Measurements from ENCODE around the gene DAAM2.

The DAAM2 gene

DNA sequence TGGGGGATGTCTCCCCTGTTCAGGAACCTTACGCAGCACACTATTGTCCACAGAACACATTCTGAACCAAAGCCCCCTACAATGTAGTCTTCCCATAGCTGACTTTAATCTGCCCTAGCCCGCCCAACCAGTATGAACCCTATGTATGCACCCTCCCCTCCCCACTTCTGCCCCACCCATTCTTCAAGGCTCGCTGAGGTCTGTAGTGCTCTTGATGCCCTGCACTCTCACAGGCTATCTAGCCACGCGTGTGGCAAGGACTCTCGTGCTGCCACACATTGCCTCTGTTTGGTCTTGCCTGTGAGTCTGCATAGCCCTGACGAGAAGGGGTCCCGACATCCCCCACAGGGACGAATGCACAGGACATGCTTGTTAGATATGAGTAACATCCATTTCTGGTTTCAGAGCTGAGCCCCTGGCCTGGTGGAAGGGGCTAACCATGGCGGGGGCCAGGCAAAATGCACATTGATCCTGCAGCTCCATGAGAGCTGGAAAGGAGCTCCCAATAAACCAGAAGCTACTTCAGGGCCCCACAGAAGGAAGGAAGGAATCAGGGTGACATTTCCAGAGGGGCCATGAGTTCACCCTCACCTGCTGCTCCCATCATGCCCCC is 119.4 kb downstream of the DAAM2 start:
- DNase-seq, result no peak

DNA sequence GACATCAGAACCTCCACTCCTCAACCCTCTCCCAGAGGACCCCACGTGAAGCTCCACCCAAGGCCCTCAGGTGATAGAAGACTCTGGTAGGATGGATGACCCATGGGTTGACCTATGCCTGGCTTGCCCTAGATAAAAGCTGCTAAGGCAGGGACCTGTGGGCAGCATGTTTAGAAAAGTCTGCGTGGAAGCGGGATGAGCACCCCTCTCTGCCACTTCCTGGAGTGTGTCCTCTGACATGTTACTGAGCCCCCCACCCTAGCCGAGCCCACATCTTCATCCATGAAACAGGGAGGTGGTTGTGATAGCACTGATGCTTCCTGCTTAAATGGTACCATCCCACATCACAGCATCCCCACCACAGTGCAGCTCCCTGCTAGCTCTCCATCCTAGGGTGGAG is 120.3 kb downstream of the DAAM2 start:
- DNase-seq, result no peak

DNA sequence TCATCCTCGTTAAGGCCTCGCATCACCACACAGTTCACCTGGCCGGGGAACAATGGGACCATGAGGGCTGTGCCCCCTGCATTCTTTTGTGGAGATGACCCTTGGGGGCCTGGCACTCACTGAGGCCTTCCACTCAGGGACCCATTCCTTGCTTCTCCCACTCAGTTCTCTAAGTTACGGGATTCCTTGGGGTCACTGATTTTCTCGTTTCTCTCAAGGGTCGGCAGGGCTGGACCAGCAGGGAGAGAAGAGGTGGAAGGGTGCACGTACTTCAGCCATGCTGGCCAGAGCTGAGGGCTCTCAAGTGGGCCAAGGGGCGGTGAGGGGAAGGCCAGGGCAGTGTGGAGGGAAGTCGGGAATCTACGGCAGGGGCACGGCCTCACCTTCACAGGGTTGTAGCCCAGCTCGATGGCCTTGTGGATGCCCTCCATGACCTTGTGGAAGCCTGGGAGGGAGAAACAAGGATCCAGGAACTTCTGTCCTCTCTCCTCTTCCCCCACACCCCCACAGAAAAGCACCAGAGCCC is 121.3 kb downstream of the DAAM2 start:
- DNase-seq, result no peak

DNA sequence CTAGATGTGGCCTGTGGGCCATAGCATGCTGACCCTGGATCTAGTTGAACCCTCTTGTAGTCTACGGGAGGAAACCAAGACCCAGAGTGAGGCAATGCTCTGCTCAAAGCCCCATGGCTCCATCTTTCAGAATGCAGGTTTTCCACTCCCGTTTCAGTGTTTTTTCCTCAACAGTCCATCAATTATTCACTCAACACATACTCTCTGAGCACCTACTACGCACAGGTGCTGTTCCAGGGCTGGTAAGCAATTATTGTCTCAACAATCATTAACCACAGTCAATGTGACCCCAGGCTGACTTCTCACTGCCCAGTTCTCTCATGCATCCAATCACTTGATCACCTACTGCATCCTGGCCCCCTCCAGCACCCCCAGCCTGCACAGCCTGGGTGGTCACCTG is 122.1 kb downstream of the DAAM2 start:
- DNase-seq, result no peak

DNA sequence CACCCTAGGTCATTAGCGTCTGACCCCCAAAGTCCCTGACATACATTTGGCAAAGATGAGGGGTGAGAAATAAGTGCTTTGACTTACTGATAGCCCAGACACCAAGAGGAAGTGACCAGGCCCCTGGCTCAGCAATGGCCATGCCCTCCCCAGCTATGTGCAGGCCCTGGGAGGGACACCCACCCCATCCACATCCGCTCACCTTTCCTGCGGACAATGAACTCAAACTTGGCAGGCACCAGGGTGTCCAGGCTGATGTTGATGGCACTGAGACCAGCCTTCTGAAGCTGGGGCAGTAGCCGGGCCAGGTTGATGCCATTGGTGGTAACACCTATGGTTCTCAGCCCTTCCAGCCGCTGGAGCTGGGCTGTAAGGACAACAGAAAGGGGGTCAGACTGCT is 123.7 kb downstream of the DAAM2 start:
- no peak for DNase-seq

DNA sequence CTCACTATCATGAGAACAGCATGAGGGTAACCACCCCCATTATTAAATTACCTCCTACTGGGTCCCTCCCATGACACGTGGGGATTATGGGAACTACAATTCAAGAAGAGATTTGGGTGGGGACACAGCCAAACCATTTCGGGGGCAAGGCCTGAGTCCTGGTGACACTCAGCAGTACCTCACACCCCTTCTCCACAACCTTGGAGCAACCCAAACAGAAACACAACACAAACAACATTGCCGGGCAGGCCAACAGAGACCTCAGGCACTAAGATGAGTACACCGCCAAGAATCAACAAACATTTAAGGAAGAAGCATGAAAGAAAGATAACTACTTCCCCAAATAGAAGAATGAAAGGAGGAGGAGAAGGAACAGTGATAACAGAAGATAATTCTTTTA is 125.2 kb downstream of the DAAM2 start:
- no peak for DNase-seq

DNA sequence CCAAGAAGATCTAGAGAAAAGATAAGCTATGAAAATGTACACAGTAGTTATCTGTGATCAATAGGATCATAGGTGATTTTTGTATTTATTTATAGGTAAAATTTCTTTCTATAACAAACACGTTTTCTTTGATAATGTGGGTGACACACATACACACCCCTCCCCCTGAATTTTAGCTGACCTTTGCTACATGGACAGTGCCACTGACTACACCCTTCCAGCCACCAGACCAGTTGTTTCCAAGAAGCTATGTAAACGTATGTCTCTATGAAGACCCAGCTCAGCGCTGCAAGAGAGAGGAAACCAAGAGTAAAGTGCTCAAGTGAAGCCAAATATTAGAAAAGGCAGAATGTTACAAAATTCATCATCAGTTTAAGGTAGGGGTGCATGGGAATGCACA is 125.8 kb downstream of the DAAM2 start:
- no peak for DNase-seq

DNA sequence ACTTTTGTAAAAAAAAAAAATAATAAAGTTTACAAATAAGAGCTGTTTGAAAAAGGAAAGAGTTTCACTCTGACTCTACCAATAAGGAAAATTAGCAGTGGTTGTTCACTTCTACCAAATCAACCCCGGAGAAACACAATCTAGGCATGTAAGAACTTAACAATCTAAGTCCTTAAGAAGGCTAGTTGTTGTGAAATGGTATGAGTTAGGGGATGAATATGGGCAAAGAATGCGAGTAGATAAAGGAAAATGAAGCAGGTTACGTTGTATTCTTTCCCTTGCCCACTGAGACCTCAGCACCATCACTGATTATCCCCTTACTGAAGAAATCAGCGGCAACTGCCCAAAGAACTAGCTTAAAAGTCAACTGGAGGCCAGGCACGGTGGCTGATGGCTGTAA is 126.7 kb downstream of the DAAM2 start:
- DNase-seq, result no peak

DNA sequence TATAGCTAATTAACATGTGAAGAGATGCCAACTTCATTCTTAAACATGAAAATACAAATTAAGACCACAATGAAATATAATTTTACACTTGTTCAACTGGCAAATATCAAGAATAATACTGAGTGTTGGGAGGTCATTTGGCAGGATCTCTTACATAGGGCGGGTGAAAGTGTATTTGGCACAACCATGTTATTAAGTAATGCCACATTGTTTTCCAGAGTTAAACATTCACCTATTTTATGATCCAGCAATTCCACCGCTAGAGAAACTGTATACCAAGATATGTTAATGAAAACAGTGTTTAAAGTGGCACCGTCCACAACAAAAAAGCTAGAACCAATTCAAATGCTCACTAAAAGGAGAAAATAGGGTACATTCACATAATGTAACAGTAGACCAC is 128.0 kb downstream of the DAAM2 start:
- no peak for DNase-seq

DNA sequence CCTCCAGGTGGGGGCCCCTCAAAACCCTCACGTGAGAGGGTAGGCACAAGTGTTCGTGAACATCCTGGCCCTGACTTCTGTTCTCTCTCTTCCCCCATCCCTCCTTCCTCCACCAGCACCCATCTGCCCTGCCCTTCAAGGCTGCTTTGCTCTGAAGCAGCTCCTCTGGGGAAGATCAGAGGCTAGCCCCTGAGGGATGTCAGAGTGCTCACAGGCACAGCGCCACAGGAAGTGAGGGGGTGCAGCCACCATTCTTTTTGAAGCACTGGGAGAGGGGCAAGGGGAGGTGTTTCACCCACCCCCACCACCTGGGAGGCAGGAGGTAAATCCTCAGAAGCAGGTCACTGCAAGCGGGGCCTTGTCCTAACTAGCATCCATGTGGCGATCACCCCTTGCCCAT is 130.6 kb downstream of the DAAM2 start:
- no peak for DNase-seq

DNA sequence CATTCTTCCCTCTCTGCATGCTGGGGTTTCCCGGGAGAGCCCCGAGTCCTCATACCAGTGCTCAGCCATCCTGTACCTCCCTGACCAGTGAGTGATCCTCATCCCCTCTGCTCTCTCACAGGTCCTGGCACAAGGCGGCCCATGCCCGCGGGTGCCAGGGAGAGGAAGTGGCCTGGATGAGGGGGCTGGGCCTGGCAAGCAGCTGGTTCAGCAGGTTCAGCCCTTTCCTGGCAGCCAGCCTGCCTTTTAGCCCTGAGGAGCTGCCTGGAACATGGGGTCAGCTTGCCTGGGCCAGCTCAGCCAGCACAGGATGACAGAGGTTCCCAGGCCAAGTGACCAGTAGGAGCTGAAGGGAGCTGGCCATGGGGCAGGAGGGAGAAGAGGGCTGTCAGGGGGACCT is 131.2 kb downstream of the DAAM2 start:
- DNase-seq, result no peak

DNA sequence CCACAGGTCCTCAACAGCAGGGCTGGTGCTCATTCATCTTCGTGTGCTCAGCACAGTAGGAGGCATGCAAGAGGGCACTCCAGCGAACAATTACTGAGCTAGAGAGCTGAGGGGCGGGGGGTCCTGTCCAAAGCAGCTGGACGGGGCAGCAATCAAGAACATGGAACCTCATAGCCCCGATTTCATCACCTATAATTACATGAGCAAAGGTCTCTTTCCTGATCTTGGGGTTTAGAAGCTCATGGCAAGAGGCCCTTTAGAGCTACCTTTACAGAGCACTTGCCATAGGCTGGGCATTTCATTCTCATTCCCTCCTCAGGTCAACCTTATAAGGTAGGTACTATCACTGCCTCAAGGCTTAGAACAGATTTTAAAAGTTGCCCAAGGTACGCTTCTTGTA is 131.7 kb downstream of the DAAM2 start:
- DNase-seq, result no peak

DNA sequence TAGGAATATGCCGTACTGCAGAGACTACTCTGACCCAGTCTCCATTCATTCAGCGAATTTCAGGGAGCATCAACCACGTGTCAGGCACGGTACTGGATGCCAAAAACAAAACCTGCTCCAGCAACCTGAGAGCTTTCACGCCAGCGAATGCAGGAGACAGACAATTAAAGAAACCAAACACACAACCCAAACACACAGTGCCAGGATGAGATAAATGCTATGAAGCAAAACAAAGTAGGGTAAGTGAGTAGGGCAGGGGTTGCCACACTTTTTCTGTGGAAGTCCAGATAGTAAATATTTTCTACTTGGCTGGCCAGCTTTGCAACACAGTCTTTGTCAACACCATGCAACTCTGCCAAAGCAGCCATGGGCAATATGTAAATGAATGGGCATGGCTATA is 132.1 kb downstream of the DAAM2 start:
- no peak for DNase-seq

DNA sequence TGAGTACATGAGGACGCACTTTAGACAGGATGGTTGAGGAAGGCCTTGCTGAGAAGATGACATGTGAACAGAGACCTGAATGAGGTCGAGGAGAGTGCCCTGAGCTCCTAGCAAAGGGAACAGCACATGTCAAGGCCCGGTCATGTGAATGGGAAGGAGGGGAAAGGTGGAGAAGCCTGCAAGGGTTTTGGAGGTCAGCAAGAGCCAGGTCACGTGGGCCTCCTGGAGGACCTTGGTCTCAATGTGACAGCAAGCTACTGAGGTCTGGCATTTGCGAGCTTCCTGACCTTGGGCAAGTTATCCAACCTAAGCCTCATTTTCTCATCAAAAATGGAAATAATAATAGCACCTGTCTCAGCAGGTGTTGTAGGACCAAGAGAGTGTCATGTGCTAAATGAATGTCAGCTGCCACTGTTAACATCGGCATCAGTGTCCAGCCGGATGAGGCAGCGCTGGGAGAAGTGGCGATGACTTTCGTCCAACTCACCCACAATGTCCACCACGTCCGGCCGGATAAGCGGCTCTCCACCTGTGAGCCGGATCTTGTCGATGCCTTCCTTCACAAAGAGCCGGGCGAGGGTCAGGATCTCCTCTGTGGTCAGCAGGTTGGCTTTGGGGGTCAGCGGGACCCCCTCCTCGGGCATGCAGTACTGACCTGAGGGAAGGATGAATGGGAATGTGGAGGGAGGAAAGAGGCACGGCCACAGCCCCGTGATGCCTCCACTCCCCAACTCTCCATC is 133.2 kb downstream of the DAAM2 start:
- no peak for DNase-seq

DNA sequence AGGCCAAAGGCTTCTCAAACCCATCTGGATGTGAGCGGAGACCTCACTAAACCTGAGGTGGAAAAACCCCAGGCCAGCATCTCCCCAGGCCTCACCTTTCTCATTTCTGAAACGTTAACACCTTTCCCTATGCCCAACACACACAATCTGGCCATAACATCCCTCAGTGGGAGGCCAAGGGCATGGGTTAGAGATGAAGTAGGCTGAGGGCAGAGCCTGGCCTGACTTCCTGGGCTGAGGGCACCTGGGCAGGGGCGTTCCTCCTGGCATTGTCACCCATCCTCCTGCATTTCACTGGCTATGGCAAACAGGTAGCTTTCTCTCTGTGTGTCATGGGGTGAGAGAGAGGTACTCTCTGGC is 133.7 kb downstream of the DAAM2 start:
- no peak for DNase-seq

DNA sequence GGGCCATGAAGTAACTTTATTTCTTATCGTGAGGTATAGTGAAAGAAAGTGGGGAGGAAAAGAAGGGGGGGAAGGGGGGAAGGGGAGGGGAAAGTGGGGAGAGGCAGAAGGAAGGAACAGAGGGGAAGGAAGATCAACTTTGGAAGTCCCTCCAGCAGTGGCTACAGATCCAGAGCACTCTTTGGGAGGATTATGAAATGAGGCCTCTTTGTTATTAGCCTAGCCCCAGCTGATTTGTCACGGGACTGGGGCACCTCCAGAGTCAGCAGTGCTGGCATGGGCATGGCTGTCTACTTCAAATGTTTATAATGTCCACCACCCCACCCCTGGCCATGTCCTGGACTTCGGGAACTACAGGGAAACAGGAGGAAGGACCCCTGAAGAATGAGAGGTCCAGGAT is 134.5 kb downstream of the DAAM2 start:
- no peak for DNase-seq

DNA sequence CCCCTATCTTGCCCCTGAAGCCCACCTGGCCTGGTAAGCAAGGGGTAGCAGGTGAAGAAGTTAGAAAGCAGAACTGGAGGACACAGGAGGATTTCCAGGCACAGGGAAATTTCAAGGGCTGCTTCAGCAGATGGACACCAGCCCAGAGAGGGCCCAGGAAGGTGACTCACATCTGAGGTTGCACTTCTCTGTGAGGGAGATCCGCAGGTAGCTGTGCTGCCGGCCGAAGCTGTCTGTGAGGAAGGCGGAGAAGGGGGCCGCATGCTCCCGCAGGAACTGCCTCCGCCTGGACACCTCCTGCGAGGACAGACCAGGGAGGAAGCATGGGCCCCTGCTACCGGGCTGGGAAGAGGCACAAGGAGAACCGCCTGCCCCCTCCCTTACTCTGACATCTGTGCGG is 135.0 kb downstream of the DAAM2 start:
- peak; percentile 74 for DNase-seq

DNA sequence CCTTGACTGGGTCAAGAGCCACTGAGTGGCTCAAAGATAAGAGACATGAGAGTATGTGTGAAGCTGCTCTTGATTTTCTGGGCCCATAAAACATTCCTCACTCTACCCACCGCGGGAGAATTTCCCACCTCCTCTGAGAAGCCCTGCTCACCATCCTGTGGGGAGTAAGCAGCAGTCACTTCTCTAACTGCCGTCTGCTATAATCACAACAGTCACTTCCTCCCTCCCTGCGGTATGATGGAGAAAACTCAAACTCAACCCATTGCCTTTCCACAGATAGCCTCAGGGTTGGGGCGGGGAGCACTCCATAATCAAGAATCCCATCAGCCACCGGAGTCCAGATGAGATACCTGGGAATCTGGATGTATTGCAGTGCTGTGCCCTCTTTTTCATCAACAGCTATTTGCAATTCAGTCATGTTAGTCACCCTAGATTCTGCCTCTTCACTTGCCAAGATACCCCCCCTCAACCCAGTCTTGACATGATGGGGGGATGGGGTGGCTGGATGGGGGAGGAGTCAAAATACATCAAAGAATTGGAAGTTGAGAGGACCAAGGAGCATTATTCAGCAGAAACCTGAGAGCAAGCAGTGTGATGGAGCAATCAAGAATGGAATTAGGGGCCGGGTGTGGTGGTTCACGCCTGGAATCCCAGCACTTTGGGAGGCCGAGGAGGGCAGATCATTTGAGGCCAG is 137.0 kb downstream of the DAAM2 start:
- DNase-seq, result no peak

DNA sequence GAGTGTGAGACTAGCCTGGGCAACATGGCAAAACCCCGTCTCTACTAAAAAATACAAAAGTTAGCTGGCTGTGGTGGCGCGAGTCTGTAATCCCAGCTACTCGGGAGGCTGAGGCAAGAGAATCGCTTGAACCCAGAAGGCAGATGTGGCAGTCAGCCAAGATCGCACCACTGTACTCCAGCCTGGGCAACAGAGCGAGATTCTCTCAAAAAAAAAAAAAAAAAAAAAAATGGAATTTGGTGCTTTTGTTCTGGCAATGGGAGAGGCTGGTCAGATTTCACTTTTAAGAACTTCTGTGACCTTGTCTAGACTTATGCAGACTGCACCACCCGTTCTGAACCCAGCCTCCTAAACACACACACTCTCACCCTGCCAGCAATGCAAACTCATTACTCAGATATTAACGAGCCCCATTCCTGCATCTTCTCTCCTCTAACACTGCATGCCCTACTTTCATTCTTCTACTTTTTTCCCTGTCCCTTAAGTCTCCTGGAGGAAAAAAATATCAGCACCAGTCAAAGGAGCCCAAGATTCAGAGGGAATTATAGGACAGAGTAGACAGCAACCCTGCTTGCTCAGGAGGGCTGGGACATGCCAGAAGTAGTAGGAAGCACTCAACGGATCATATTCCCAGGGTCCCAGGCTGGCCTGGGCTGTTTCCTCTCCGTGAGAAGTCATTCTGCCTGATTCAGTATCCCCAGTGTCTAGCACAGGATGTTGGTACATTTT is 137.7 kb downstream of the DAAM2 start:
- no peak for DNase-seq

DNA sequence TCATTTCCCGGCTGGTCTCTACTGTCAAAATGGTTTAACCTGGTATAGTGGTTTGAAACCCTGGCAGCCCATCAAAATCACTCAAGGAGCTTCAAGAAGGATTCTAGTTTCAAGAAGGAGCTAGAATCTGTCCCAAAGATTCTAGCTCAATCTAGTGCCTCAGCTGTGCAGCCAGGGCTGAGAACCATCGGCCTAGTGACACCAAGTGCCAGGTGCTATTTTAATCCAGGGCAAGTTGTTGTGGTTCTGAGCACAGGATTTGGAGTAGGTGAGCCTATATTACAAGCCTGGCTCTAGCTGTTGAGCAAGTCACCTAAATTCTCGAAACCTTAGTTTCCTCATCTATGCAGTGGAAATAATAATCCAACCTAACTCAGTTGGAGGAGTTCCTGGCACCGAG is 138.4 kb downstream of the DAAM2 start:
- DNase-seq, result no peak

DNA sequence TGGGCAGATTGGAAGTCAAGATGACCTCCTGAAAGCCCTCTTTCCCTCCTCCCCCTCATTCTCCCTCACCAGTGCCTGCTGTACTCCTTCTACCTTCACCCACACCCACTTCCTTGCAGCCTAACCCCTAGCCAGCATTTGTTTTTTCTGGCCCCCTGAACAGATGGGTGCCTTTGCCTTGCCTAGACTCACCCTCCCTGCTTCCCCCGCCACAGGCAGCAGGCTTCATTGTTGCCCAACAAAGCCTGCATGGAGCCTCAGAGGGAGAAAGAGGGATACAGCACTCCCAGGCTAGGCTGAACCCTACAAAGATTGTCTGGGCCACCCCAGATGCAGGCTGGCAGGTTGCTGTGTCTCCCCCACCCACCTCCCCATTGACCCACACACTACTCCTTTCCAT is 139.4 kb downstream of the DAAM2 start:
- no peak for DNase-seq

DNA sequence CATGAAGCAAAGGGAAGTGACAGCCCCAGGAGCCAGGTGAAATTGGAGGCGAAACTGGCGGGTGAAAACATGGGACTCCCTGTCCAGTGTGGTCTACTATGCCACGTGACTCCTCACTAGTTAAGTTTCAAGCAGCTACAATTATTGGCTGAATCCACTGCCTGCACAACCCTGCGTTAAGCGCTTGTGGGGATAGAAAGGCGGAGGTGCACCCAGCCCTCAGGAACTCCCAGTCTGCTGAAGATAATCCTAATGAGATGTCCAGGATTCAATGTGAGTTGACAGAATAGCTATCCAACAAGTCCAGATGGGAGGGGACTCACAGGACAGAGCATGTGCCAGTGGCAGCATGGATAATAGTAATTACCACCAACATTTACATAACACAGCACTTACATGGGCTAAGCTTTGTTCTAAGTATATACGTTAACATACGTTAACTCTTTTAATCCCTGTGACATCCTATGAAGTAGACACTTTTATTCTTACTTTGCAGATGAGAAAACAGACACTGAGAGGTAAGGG is 140.3 kb downstream of the DAAM2 start:
- no peak for DNase-seq

DNA sequence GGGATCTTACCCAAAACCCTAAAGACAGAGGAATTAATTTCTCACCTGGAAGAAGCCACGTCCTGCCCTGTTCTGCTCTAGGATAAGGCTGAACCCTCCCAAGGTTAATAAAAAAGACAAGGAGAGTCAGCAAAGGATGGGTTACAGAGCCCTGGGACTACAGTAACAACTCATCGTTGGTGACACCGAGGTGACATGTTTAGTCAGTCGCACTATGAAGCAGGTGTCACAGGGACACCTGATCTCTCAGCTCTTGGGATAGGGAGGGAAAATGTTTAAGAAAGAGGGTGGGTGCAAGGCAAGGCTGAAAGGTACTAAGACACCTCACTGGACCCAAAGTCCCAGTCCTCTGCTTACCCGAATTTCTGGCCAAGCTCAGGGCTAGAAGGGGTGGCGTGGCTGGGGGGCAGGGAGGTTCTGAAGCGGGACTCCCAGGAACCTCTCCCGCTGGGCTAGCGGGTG is 141.5 kb downstream of the DAAM2 start:
- no peak for DNase-seq

All from 8988T (cell line).